HG02759 (cell line): ENCODE results near the gene C3orf22.
"Not testable (repeated sequence)": the region's sequence is repeated elsewhere in the genome, so short reads cannot be mapped to it uniquely, and the experiment has no call there.

Source experiments
- ATAC-seq: cut with Tn5 transposase; IDR thresholded peaks from one replicate; pipeline ENCODE4 v1.9.1; 2021; ENCODE audit warnings: mild to moderate bottlenecking, moderate library complexity; ENCODE audit not compliant: unreplicated experiment

The C3orf22 gene, protein sequence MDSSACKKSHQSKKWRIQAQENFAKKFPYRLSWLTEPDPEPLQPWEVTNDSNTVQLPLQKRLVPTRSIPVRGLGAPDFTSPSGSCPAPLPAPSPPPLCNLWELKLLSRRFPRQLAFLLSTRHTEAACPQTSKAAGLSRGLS

DNA sequence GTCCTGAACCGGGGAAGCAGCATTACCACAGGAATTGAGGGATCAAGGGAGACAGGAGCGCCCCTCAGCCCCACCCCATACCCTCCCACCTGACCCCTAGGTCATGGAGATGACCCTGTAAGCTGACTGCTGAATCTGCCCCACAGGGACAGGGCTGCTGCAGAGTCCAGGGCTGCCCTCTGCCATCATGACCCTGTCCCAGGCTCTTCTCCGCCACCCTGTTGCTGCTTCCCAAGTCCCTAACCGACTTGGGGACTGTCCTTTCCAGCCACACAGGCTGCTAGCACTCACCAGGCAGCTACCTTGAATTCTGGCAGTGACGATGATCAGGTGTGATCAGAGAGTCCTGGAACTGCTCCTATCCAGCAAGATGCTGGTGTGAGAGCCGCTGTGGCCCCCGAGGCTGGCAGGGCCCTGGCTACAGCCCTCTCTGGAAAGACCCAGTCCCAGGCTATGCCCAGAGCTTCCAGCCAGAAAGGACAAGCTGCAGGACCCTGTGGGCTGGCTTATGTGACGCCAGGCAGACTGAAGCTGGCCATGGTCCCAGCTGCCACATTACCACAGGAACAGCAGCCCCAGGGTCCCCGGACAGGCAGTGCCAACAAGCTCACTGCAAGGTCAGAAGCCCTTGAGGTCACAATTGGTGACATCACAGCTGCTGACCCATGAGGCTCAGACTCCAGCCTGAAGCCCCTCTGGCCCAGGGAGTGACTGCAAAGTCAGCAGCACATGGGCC lies at the start of gene C3orf22:
TSS of gene C3orf22 (minus strand) at position 597 of the 736 bp plus-strand sequence. CDS start 5,542 bp downstream, outside the sequence.
- no peak for ATAC-seq

DNA sequence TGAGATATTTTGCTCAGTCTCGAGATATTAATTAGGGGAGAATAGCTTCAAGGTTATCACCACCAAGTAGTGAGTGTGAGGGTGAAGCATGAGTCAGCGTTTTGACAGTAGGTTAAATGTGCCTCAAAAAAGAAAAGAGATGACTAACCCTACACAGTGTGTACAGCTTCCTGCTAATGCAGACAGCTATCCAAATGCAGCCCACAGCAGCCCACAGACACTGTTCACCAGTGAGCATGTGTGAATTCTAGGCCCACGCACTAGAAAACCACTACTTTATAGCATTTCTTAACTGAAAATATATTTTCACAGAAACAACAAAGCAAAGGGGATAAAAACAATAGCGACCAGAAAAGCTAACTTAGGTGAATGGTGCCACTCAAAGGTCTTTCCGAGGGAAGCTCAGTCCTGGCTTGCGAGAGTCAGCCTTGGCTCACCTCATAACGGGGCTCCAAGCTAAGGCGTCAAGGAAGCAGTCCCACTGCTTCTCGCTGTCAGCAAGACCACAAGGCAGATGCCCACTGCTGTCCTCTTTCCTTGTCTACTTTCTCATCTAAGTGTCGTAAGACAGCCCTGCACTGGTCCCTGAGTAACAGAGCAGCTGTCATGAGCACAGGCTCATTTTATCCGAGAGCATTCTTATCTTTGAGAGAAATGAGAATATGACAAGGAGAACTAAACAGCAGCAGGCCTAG lies 48.6 kb upstream of the C3orf22 start:
- ATAC-seq, result no peak

DNA sequence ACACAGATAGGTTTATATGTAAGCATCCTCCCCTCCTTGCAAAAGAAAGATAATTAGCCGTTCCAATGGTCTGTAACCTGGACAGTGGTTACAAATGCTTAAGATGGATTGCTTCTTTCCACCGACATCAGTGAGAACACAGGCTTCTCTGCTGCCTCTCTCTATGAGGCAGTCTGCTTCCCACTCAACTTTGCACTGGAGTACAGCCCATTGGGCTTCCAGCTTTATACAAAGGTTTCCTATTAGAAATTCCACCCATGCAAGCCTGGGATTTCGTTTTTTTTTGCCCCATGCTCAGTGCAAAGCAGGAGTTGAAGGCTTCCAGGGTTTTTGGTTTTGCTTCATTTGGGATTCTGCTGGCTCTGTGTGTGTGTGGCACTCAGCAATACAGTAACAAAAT lies 47.3 kb upstream of the C3orf22 start:
- ATAC-seq, result no peak

DNA sequence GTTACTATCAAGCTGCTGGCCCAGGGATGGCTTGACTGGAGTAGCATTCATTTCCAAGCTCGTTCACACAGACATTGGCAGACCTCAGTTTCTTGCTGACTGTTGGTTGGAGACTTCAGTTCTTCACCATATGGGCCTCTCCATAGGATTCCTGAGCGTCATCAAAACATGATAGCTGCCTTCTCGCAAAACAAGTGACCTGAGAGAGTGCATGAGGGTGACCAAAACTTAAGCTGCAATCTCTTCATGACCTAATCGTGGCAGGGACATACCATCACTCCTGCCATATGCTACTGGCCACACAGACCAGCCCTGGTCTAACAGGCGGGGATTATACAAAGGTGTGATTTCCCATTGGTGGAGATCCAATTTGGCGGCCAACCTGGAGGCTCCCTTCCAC lies 46.0 kb upstream of the C3orf22 start:
- no peak for ATAC-seq

DNA sequence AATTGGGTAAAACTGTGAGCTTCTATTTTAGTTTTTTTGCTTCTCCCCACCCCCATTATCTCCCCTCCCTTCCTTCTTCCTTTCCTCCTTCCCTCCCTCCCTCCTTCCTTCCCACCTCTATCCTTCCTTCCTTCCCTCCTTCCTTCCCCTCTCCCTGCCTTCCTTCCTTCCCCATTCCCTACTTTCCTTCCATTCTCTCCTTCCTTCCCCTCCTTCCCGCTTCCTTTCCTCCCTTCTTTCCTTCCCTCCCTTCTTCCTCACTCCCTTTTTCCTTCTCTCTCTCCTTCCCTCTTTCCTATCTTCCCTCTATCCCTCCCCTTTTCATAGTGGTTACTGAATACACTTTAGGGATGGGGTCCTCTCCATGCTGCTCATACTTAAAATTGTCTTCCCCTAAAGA lies 40.4 kb upstream of the C3orf22 start:
- ATAC-seq, result no peak

DNA sequence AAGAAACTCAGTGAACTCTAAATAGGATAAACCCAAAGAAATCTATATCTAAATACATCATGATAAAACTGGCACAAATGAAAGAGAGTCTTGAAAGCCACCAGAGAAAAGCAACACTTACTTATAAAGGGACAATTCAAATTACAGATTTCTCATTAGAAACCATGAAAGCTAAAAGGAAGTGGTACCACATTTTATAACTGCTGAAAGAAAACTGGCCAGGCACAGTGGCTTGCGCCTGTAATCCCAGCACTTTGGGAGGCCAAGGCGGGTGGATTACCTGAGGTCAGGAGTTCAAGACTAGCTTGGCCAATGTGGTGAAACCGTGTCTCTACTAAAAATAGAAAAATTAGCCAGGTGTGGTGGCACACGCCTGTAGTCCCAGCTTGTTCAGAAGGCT lies 36.7 kb upstream of the C3orf22 start:
- not testable (repeated sequence) for ATAC-seq

DNA sequence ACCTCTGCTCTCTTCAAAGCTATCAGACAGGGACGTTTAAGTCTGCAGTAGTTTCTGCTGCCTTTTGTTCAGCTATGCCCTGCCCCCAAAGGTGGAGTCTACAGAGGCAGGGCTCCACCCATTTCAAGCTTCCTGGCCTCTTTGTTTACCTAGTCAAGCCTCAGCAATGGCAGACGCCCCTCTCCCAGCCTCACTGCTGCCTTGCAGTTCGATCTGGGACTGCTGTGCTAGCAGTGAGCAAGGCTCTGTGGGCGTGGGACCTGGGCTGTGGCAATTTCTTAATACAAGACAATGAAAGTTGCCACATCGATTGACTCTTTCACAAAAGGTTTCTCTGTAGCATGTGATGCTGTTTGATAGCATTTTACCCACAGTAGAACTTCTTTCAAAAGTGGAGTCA lies 32.8 kb upstream of the C3orf22 start:
- not testable (repeated sequence) for ATAC-seq

DNA sequence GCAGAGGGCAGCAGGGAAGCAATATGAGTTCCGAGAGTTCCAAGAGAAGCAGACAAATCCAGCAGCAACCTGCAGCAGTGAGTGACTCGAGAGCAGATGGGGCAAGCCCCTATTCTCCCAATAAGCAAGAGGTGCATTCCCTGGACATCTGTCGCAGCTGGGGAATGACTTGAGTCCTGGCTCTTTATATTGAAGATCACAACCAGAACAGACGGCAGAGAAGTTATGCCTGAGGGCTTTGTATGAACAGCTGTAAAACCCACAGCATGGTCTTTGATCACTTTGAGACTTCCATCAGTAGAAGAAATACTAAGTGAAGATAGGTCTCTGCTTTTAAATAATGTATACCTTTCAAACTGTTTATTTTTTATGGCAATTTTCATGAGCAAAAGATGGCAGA lies 23.6 kb upstream of the C3orf22 start:
- no peak for ATAC-seq

DNA sequence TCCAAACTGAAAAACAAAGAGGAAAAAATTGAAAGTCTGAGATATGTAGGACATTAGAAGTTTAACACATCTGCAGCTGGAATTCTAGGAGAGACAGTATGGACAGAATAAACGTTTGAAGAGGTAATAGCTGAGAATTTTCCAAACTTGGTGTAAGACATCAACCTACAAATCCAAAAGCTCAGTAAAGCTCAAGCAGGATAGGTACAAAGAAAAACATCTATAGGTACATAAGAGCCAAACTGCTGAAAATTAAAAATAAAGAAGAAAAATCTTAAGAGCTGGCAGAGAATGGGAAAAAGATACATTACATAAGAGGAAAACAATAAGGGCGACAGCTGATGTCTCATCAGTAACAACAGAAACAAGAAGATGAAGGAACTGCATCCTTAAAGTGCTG lies 22.8 kb upstream of the C3orf22 start:
- ATAC-seq, result no peak

DNA sequence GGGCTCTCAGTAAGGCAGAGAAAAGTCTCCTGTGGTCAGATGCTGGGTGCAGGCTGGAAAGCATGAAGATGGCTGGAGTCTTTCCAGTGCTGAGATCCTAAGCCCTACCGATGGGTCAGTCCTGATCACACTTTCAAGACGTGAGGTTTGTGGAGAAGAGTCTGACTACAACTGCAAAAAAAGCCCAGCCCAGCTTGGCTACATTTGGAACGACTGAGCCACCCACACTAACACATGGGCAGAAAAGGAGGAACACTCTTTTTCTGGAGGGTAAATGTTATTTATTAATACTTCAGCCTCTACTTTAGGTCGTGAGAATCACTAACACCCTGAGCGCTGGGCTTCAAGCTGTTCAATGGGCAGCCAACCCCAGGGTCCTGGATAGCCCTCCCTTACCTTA lies 22.0 kb upstream of the C3orf22 start:
- no peak for ATAC-seq

DNA sequence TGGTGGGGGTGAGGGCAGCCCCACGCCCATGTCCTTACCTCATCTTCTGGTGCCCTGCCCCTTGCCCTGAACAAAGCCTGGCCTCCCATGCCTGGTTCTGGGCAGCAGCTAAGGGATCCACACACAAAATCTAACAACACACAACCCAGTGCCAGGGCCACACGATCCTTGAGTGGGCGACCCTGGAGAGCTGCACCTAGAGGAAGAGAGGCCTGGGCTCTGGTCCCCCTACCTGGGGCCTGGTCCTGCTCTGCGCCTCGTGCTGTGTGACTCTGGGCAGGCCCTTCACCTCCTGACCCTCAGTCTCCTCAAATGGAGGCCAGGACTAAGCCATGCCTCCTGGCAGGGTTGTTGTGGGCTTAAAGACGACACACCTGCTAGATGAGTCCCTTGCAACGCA lies 20.0 kb upstream of the C3orf22 start:
- no peak for ATAC-seq

DNA sequence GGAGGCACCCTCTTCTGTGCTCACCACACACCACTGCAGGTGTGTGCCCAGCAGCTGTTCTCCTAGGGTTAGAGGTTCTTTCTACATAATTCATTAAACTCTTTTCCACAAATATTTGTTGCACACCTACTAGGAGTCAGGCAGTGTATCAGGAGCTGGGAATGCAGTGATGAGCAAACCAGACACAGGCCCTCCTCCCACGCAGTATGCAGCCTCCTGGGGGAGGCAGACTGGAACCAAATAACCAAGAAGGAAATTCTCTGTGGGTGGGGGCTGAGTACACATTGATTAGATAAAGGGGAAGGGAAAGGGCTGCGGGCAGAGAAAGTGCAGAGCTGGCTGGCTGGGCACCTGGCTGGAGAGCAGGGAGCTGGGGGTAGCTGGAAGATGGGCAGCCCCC lies 18.5 kb upstream of the C3orf22 start:
- no peak for ATAC-seq

DNA sequence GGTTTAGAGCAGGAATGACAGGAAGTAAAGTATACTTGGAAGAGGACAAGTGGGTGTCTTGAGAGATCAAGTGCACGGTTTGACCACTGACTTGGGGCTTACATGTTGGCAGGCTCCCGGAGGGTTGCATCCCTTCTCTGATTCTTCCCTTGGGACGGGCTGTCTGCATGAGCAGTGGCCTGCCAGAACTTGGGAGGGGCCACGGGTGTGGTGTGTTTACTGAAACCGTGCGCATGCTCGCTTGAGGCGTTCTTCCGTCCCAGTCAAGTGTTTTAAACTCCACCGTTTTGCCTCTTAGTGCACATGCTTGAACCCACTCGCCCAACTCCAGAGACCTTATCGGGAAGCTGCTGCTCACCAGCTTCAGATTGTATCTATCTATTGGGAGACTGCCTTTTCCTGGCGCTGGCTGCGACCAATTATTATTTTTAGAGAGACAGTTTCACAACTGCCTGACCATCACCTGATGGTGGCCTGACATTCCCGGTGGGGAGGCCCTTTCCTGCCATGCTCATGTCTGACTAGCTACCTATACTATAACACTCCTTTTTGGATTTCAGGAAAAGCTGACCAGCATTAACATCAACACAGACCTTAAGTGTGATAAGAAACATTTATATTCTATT lies 14.9 kb upstream of the C3orf22 start:
- no peak for ATAC-seq

DNA sequence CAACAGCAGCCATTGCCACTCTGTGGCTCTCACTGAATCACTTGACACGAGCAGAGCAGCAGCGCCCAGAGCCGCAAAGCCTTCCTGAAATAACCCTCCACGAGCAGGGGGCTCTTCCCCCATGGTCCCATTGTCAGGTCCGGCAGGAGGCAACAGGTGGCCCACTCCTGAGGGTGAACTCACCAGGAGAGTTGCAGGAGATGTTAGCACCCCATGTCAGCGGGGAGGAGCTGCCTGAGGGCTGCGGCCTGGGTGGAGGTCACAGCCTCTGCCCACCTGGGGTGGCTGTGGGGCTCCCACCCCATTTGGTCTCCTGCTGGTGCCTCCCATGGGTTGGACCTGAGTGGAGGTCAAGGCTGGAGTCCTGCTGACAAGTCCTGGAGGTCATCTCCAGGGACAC lies 12.3 kb upstream of the C3orf22 start:
- ATAC-seq, result no peak

DNA sequence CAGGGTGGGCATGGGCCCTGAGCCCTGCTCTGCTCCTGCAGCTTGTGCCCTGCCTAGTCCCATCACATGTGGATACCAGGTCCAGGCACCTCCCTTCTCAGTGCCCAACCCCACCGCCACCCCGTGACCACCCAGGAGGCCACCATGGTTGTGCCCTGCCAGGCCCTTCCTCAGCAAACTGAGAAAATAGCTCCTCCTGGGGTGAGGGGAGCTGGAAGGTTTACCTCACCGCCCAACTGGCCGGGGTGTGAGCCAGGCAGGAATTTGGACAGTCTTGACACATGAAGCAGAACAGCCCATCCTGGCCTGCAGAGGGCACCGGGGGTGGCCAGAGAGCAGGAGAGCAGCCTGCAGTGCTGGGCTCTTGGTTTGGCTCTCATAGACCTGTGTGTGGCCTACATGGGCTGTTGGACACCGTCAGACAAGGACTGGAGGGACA lies 11.4 kb upstream of the C3orf22 start:
- no peak for ATAC-seq

DNA sequence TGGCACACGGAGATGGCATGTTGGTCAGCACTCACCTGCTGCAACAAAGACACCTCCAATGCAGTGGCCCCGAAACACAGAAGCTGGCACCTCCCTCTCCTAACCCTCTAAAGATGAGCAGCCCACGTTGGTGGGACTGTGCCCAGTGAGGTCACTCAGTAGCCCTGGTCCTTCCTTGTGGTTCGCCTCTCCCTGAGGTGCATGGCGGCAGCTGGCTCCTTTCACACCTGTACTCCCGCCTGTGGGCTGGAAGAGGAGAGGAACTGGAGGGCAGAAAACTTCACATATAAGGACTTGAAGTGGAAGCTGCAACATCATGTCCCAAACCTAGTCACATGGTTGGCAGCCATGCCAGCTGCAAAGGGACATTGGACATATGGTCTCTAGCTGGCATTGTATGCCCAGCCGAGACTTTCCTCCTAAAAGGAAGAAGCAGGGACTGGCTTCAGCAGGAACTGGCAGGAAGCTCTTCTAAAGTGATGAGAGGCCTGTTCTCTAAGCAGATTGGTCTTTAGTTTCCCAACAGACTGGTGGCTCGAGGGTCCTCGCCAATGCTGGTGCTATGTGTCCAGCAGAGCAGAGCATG lies 10.8 kb upstream of the C3orf22 start:
- ATAC-seq, result no peak

DNA sequence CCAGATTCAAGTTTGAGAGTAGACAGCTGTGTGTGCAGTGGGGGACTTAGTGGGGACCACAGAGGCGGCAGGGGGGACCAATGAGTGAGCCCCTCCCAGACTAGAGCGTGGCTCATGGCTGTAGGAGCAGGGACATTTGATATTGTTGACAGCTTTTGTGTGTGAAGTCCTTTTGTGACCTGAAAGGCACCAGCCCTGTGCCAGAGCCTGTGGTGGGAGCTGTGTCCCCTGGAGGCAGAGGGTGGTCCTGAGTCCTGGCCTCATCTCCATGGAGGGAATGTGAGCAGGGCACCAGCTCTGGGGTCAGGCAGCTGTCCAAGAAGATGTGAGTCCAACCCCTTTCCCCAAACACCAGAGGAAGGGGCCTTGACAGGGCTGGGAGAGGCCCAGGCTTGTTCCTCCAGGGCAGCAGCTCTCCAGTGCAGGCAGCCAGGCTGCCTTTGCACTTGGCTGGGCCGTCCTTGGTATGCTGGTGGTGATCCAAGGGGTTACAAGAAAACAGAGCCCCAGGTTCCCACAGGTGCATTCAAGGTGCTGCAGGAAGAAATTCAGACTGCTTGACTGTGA lies 10.1 kb upstream of the C3orf22 start:
- ATAC-seq, result no peak

DNA sequence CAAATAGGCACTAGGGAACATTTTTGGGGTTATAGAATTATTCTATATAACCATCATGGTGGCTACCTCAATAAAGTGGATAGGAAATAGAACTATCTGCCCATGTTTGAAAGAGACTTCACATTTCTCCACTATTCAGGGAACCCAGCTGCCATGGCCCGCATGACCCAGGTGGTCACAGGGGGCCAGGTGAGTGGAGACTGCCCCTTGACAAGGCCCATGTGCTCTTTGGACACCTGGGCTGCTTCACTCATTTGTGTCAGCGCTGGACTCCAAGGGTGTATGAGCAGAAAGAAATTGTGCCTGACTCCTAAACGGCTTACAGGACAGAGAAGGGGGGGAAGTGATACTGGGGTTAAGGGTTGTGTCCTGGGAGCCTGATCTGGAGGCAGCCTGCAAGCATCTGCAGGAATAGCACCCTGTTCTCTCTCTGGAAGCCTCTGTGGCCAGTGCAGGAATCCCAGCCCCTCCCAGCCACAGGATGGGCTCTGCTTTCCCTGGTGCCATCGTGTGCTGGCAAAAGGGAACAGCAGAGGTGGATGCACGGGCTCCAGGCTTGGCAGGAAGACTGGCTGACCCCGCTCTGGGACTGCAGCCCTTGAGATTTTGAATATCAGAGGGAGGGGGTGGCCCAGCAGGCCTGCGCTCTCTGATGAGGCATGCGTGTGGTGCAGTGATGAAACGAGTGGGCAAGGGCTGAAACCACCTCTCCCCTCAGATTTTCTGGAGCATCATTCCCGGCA lies 9.1 kb upstream of the C3orf22 start:
- ATAC-seq, result no peak

DNA sequence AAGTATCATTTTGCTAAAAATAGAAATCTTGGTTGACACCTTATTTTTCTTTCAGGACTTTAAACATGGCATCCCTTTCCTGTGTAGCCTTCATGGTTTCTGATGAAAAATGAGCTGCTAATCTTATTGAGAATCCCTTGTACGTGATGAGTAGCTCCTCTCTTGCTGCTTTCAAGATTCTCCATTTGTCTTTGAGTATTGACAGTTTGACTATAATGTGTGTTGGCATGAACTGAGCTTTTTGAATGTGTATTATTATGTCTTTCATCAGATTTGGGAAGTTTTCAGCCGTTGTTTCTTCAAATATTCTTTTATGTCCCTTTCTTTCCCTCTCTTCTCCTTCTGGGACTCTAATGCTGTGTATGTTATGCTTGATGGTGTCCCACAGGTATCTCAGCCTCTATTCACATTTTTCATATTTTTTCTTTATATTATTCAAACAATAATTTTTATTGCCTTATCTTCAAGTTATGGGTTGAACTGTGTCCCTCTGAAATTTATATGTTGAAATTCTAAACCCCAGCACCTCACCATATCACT lies 4.1 kb upstream of the C3orf22 start:
- ATAC-seq, result no peak

DNA sequence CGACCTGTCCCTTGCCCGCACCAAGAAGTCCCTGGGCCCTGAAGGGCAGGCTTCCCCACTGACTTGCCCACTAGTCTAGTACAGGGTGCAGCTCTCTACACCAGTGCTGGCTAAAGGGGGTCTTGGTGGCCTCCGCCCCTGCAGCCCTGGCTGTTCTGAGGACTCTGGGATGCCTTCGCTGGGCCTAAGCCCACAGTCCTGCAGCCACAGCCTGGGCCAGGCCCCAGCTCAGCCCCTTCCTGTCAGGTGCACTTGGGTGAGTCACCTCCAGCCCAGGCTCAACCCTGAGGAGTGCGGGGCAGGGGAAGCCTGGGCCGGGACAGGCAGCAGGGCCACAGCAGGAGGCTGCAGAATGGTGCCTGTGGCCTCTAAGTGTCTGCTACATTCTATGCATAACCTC lies 971 bp downstream of the C3orf22 start:
- ATAC-seq, result no peak
